H1 (cell line): ENCODE data around the gene B3GAT2.

Experiments
- CREB1 ChIP-seq: IDR thresholded peaks from 2 replicates; pipeline ENCODE4 v1.6.1; 2012; ENCODE audit warnings: inconsistent platforms
- EP300 ChIP-seq, 2 experiments: IDR thresholded peaks; 1 replicate in 1 of 2; 2 replicates in 1 of 2; pipeline ENCODE4 v1.6.1; 2011 to 2012; ENCODE audit warnings: low read depth in 2 of 2, low read length in 2 of 2, mild to moderate bottlenecking in 2 of 2, borderline replicate concordance in 1 of 2, inconsistent platforms in 1 of 2, moderate library complexity in 1 of 2
- HDAC2 ChIP-seq, 2 experiments: fragments of 300-600 bp in 1 of 2; sonication (generic) in 1 of 2; IDR thresholded peaks; 2 replicates each; pipeline ENCODE4 v1.6.1; 2011 to 2012; ENCODE audit warnings: low read depth in 2 of 2, low read length in 2 of 2, mild to moderate bottlenecking in 2 of 2, moderate library complexity in 2 of 2, borderline replicate concordance in 1 of 2, inconsistent platforms in 1 of 2
- POLR2AphosphoS5 ChIP-seq: IDR thresholded peaks from 2 replicates; pipeline ENCODE4 v1.6.1; 2011; ENCODE audit warnings: low read depth, low read length
- SRF ChIP-seq: IDR thresholded peaks from 2 replicates; pipeline ENCODE4 v1.6.1; 2011; ENCODE audit warnings: mild to moderate bottlenecking, low read depth, low read length, moderate library complexity
- TF ChIP-seq, protein P1 (sequence below), 3 experiments: IDR thresholded peaks; 1 replicate in 2 of 3; 2 replicates in 1 of 3; pipeline versions ENCODE4 v1.5.1 to v1.6.1; 2011; ENCODE audit warnings: low read length in 3 of 3, mild to moderate bottlenecking in 3 of 3, inconsistent platforms in 2 of 3, low read depth in 1 of 3, moderate library complexity in 1 of 3; ENCODE audit not compliant: insufficient read depth in 1 of 3; ENCODE audit errors: control extremely low read depth in 1 of 3

GRCh38 chr6:70860045-70860444 lies 96.8 kb downstream of the B3GAT2 start:
- no peak for TF ChIP-seq EP300 (IDR thresholded peaks at IDR 0.05; ENCODE audit: borderline replicate concordance in 1 of 2, low read depth in 2 of 2, low read length in 2 of 2)
- TF ChIP-seq SRF: no peak
- TF ChIP-seq CREB1: no peak
- TF ChIP-seq, protein P1, sequence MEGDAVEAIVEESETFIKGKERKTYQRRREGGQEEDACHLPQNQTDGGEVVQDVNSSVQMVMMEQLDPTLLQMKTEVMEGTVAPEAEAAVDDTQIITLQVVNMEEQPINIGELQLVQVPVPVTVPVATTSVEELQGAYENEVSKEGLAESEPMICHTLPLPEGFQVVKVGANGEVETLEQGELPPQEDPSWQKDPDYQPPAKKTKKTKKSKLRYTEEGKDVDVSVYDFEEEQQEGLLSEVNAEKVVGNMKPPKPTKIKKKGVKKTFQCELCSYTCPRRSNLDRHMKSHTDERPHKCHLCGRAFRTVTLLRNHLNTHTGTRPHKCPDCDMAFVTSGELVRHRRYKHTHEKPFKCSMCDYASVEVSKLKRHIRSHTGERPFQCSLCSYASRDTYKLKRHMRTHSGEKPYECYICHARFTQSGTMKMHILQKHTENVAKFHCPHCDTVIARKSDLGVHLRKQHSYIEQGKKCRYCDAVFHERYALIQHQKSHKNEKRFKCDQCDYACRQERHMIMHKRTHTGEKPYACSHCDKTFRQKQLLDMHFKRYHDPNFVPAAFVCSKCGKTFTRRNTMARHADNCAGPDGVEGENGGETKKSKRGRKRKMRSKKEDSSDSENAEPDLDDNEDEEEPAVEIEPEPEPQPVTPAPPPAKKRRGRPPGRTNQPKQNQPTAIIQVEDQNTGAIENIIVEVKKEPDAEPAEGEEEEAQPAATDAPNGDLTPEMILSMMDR (IDR thresholded peaks at IDR 0.05; ENCODE audit: control extremely low read depth in 1 of 3, insufficient read depth in 1 of 3, low read depth in 1 of 3, low read length in 3 of 3): no peak
- no peak for TF ChIP-seq HDAC2 (IDR thresholded peaks at IDR 0.05; ENCODE audit: borderline replicate concordance in 1 of 2, low read depth in 2 of 2, low read length in 2 of 2)
- no peak for TF ChIP-seq POLR2AphosphoS5
